ENCODE results near the gene VPS72.

Gene VPS72, protein sequence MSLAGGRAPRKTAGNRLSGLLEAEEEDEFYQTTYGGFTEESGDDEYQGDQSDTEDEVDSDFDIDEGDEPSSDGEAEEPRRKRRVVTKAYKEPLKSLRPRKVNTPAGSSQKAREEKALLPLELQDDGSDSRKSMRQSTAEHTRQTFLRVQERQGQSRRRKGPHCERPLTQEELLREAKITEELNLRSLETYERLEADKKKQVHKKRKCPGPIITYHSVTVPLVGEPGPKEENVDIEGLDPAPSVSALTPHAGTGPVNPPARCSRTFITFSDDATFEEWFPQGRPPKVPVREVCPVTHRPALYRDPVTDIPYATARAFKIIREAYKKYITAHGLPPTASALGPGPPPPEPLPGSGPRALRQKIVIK

DNA sequence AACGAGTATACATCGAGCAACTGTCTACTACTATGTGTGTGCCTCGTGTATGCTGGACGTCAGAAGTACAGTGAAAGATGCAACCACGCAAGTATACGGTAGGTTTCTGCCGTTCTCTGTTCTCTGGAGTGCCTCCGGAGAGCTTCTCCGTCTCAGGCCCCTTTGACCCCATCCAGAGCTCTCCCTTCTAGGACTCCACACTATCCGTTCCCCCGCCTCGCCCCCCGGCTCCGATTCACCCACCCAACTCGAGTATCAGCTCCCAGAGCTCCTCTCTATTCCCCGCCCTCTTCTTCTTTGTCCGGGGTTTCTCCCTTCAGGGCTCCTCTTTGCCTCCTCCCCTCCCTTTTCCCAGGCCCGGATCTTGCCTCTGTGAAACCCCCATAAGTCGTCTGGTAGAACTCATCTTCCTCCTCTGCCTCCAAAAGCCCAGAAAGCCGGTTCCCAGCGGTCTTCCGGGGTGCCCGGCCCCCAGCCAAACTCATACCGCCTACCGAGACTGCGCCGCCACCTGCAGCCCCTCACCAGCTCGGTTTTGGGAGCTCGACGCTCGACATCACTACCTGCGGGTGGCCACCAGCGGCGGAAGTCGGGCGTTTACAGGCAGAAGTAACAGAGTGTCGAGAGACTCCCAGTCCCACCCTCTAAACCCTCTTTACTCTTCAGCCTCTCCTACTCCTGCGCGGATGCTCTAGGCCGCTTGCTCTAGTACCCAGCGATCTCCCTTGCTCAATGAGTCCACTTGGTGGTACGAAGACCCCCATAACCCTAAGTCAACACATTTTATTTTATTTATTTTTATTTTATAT lies at the start of gene VPS72:
VPS72 (minus strand) TSS at position 561 of the 809 bp plus-strand sequence; CDS start at position 485, 76 bp downstream.
- peaks cover 11 to 20% of the 10 kb centered on the region in 2 donors for H3K4me1 ChIP-seq (ENCODE audit: control insufficient read depth in 1 of 2, insufficient read depth in 2 of 2, low read length in 2 of 2)
- H3K9ac ChIP-seq (ENCODE audit: low read depth in 1 of 2, low read length in 2 of 2), result peak within 1 kb of the TSS; percentile 79 to 97
- H3K9me3 ChIP-seq (ENCODE audit: control insufficient read depth in 1 of 2, low read length in 2 of 2), result no peaks in the 10 kb centered on the region
- H3K36me3 ChIP-seq (ENCODE audit: control insufficient read depth in 1 of 2, insufficient read depth in 2 of 2, low read length in 2 of 2), result peaks cover 8 to 10% of the 10 kb centered on the region in 2 donors
- peak within 1 kb of the TSS; percentile 47 for H3K27ac ChIP-seq (ENCODE audit: low read depth, low read length)
- H3K4me3 ChIP-seq (ENCODE audit: low read depth in 1 of 2, low read length in 2 of 2), result peak within 1 kb of the TSS; percentile 89 to 92
- H3K27me3 ChIP-seq (ENCODE audit: control insufficient read depth in 1 of 2, insufficient read depth in 2 of 2, low read length in 2 of 2), result no peaks in the 10 kb centered on the region

DNA sequence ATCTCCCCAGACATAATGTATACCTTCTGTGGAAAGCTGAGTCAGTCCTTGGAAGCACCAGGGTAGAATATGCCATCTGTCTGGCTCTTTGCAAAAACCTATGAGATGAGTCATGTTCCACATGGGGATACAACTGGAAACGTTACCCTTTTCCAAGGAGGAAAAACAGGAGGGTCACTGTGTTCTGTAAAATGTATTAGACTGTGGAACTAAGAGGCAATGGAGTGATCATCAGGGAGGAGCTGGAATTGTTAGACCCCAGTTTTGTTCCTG lies 48.4 kb upstream of the VPS72 start:
- Histone ChIP-seq H3K4me1 (ENCODE audit: control insufficient read depth in 1 of 2, insufficient read depth in 2 of 2, low read length in 2 of 2) (no peaks in the 10 kb centered on the region), H3K36me3 (ENCODE audit: control insufficient read depth in 1 of 2, insufficient read depth in 2 of 2, low read length in 2 of 2) (peaks cover 65 to 93% of the 10 kb centered on the region in 2 donors), H3K9ac (ENCODE audit: low read depth in 1 of 2, low read length in 2 of 2) (no peak overlapping the region), H3K4me3 (ENCODE audit: low read depth in 1 of 2, low read length in 2 of 2) (no peak overlapping the region), H3K27me3 (ENCODE audit: control insufficient read depth in 1 of 2, insufficient read depth in 2 of 2, low read length in 2 of 2) (no peaks in the 10 kb centered on the region), H3K9me3 (ENCODE audit: control insufficient read depth in 1 of 2, low read length in 2 of 2) (no peaks in the 10 kb centered on the region), H3K27ac (ENCODE audit: low read depth, low read length) (no peak overlapping the region)

DNA sequence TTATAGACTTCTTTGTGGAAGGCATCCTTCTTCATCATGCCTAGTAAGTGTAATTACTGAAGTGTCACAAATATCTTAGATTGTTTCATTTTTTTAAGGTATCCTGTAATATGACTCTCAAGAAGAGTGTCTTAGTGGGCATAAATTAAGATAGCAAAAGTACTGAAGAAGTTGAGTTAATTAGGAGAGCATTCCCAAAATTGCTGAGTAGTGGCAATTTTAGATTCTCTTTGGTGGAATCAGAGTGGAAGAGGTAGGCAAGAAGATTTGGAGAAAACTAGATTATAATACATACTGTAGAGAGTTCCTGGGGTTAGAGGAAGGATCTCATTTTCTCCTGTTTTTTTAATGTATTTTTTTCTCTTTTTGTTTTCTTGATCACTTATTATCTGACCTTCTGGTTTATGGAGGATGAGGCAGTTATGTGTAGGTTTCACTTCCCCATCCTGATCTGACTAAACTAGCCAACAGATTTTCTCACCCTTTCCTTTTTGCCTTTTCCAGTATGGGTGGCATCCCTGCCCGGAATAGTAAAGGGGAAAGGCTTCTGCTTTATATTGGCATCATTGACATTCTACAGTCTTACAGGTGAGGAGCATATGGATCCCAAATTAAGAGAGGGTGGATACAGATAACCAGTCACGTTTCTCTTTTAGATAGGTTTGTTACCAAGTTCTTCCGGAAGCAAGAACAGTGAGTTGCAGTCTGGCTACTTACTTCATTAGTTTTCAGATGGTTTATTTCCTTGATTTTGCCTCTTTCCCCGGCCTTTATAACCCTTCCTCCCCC lies 47.9 kb upstream of the VPS72 start:
- Histone ChIP-seq H3K9ac (ENCODE audit: low read depth in 1 of 2, low read length in 2 of 2) (no peak overlapping the region), H3K27me3 (ENCODE audit: control insufficient read depth in 1 of 2, insufficient read depth in 2 of 2, low read length in 2 of 2) (no peaks in the 10 kb centered on the region), H3K4me1 (ENCODE audit: control insufficient read depth in 1 of 2, insufficient read depth in 2 of 2, low read length in 2 of 2) (no peaks in the 10 kb centered on the region), H3K27ac (ENCODE audit: low read depth, low read length) (no peak overlapping the region), H3K9me3 (ENCODE audit: control insufficient read depth in 1 of 2, low read length in 2 of 2) (no peaks in the 10 kb centered on the region), H3K4me3 (ENCODE audit: low read depth in 1 of 2, low read length in 2 of 2) (no peak overlapping the region), H3K36me3 (ENCODE audit: control insufficient read depth in 1 of 2, insufficient read depth in 2 of 2, low read length in 2 of 2) (peaks cover 61 to 88% of the 10 kb centered on the region in 2 donors)

DNA sequence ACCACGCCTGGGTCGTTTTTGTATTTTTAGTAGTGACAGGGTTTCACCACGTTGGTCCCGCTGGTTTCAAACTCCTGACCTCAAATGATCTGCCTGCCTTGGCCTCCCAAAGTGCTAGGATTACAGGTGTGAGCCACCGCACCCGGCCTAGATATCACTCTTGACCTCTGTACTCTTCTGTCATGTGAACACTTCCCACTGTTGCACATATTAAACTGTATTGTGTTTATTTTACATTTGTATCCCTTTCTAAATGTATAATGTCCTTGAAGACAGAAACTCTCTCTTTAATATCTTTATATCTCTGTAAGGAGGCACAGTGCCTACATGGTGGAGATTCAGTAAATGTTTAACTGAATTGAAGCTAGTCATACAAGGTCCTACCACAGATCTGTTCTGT lies 45.2 kb upstream of the VPS72 start:
- H3K4me3 ChIP-seq (ENCODE audit: low read depth in 1 of 2, low read length in 2 of 2), result no peak overlapping the region
- H3K4me1 ChIP-seq (ENCODE audit: control insufficient read depth in 1 of 2, insufficient read depth in 2 of 2, low read length in 2 of 2), result no peaks in the 10 kb centered on the region
- H3K27me3 ChIP-seq (ENCODE audit: control insufficient read depth in 1 of 2, insufficient read depth in 2 of 2, low read length in 2 of 2), result no peaks in the 10 kb centered on the region
- no peak overlapping the region for H3K27ac ChIP-seq (ENCODE audit: low read depth, low read length)
- H3K36me3 ChIP-seq (ENCODE audit: control insufficient read depth in 1 of 2, insufficient read depth in 2 of 2, low read length in 2 of 2), result peaks cover 61 to 89% of the 10 kb centered on the region in 2 donors
- no peaks in the 10 kb centered on the region for H3K9me3 ChIP-seq (ENCODE audit: control insufficient read depth in 1 of 2, low read length in 2 of 2)
- no peak overlapping the region for H3K9ac ChIP-seq (ENCODE audit: low read depth in 1 of 2, low read length in 2 of 2)

DNA sequence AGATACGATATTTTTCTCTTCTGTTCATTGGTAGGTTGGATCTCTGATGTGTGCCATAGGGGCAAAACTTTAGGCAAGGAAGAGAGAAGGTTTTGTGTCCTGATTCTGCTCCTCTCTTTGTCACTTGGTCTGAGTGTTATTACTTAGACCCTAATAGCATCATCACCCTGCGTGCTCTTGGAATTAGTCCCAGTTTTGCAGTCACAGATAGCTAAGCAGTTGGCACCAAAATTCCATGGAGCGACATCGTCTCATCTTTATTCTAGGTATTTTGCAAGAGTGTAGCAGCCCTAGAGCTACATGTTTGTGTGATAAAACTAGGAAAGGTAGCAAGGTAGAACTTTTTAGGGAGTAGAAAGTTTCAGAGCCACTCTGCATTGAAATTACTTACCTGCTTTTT lies 32.1 kb upstream of the VPS72 start:
- Histone ChIP-seq H3K9me3 (ENCODE audit: control insufficient read depth in 1 of 2, low read length in 2 of 2) (no peaks in the 10 kb centered on the region), H3K27ac (ENCODE audit: low read depth, low read length) (no peak overlapping the region), H3K9ac (ENCODE audit: low read depth in 1 of 2, low read length in 2 of 2) (no peak overlapping the region), H3K27me3 (ENCODE audit: control insufficient read depth in 1 of 2, insufficient read depth in 2 of 2, low read length in 2 of 2) (no peaks in the 10 kb centered on the region), H3K36me3 (ENCODE audit: control insufficient read depth in 1 of 2, insufficient read depth in 2 of 2, low read length in 2 of 2) (peaks cover 4 to 39% of the 10 kb centered on the region in 2 donors), H3K4me1 (ENCODE audit: control insufficient read depth in 1 of 2, insufficient read depth in 2 of 2, low read length in 2 of 2) (no peaks in the 10 kb centered on the region), H3K4me3 (ENCODE audit: low read depth in 1 of 2, low read length in 2 of 2) (no peak overlapping the region)

DNA sequence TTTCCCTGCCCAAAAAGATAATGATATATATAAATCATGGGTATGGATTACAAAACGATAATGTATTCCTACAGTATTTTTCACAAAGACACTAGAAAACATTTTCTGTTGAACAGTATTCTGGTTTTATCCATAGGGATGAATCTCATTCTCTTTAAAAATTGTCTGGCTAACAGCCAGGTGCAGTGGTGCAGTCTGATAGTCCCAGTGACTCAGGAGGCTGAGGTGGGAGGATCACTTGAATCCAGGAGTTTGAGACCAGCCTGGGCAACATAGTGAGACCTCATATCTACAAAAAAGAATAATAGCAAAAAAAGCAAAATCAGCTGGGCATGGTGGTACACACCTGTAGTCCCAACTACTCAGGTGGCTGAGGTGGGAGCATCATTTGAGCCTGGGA lies 31.6 kb upstream of the VPS72 start:
- Histone ChIP-seq H3K27ac (ENCODE audit: low read depth, low read length) (no peak overlapping the region), H3K4me3 (ENCODE audit: low read depth in 1 of 2, low read length in 2 of 2) (no peak overlapping the region), H3K27me3 (ENCODE audit: control insufficient read depth in 1 of 2, insufficient read depth in 2 of 2, low read length in 2 of 2) (no peaks in the 10 kb centered on the region), H3K9ac (ENCODE audit: low read depth in 1 of 2, low read length in 2 of 2) (no peak overlapping the region), H3K9me3 (ENCODE audit: control insufficient read depth in 1 of 2, low read length in 2 of 2) (no peaks in the 10 kb centered on the region), H3K36me3 (ENCODE audit: control insufficient read depth in 1 of 2, insufficient read depth in 2 of 2, low read length in 2 of 2) (peaks cover 4 to 38% of the 10 kb centered on the region in 2 donors), H3K4me1 (ENCODE audit: control insufficient read depth in 1 of 2, insufficient read depth in 2 of 2, low read length in 2 of 2) (no peaks in the 10 kb centered on the region)

DNA sequence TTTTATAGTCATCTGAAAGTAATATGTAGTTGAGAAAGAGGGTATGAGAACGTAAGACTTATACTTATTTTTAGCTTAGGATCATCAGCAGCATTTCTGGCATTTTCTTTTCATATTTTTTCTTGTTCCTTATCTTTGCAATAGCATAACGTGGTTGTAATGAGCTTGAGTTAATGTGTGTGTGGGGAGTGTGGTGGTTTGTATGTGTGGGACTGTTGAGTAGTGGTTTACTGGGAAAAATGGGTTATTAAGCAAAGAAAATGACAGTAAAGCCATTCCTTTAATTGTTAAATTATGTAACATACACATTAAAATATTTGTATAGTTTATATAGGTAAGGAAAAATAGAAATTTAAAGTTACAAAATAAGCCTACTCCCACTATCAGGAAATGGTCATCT lies 23.6 kb upstream of the VPS72 start:
- H3K9me3 ChIP-seq (ENCODE audit: control insufficient read depth in 1 of 2, low read length in 2 of 2), result no peaks in the 10 kb centered on the region
- H3K27me3 ChIP-seq (ENCODE audit: control insufficient read depth in 1 of 2, insufficient read depth in 2 of 2, low read length in 2 of 2), result no peaks in the 10 kb centered on the region
- H3K4me3 ChIP-seq (ENCODE audit: low read depth in 1 of 2, low read length in 2 of 2), result no peak overlapping the region
- no peaks in the 10 kb centered on the region for H3K4me1 ChIP-seq (ENCODE audit: control insufficient read depth in 1 of 2, insufficient read depth in 2 of 2, low read length in 2 of 2)
- peaks cover 0 to 34% of the 10 kb centered on the region in 2 donors for H3K36me3 ChIP-seq (ENCODE audit: control insufficient read depth in 1 of 2, insufficient read depth in 2 of 2, low read length in 2 of 2)
- H3K9ac ChIP-seq (ENCODE audit: low read depth in 1 of 2, low read length in 2 of 2), result no peak overlapping the region
- H3K27ac ChIP-seq (ENCODE audit: low read depth, low read length), result no peak overlapping the region

DNA sequence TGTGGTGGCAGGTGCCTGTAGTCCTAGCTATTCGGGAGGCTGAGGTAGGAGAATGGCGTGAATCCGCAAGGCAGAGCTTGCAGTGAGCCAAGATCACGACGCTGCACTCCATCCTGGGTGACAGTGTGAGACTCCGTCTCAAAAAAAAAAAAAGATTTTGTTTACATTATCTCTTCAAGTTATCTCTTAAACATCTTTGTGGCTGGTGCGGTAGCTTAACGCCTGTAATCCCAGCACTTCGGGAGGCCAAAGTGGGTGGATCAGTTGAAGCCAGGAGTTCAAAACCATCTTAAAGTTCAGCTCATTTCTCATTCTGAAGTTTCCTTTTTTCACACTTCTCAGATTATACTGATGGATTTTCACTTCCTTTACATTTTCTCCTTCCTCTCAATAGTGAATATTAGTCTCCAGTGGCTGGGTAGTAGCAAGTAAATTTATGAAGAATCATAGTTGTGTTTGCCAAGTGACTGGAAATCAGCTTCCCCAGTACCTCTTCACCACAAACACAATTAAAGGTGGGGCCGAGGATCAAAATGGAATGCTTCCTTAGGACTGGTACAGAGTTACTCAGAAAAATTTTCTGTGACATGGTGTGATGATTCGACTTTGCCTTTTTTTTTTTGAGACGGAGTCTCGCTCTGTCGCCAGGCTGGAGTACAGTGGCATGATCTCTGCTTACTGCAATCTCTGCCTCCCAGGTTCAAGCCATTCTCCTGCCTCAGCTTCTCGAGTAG lies 22.1 kb upstream of the VPS72 start:
- Histone ChIP-seq H3K9me3 (ENCODE audit: control insufficient read depth in 1 of 2, low read length in 2 of 2) (no peaks in the 10 kb centered on the region), H3K27ac (ENCODE audit: low read depth, low read length) (no peak overlapping the region), H3K4me1 (ENCODE audit: control insufficient read depth in 1 of 2, insufficient read depth in 2 of 2, low read length in 2 of 2) (no peaks in the 10 kb centered on the region), H3K27me3 (ENCODE audit: control insufficient read depth in 1 of 2, insufficient read depth in 2 of 2, low read length in 2 of 2) (no peaks in the 10 kb centered on the region), H3K9ac (ENCODE audit: low read depth in 1 of 2, low read length in 2 of 2) (no peak overlapping the region), H3K4me3 (ENCODE audit: low read depth in 1 of 2, low read length in 2 of 2) (no peak overlapping the region), H3K36me3 (ENCODE audit: control insufficient read depth in 1 of 2, insufficient read depth in 2 of 2, low read length in 2 of 2) (peaks cover 0 to 37% of the 10 kb centered on the region in 2 donors)

DNA sequence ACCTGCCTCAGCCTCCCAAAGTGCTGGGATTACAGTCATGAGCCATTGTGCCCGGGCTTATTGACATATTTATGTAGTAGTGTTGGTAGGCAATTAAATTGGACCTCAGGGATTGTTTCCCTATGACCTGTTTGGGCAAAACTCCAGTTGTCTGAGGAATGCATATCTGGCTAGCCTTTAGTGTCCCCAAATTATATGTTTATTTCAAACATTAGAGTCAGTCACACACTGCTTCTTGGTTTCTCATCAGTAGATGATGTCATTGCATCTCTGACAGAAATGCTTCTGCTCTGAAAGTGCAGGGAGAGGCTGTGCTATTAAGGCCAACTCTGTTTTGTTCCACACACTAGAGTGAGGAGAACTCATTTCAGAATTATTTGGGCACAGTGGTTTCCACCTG lies 20.8 kb upstream of the VPS72 start:
- Histone ChIP-seq H3K36me3 (ENCODE audit: control insufficient read depth in 1 of 2, insufficient read depth in 2 of 2, low read length in 2 of 2) (peaks cover 0 to 44% of the 10 kb centered on the region in 2 donors), H3K4me1 (ENCODE audit: control insufficient read depth in 1 of 2, insufficient read depth in 2 of 2, low read length in 2 of 2) (no peaks in the 10 kb centered on the region), H3K4me3 (ENCODE audit: low read depth in 1 of 2, low read length in 2 of 2) (no peak overlapping the region), H3K9ac (ENCODE audit: low read depth in 1 of 2, low read length in 2 of 2) (no peak overlapping the region), H3K27me3 (ENCODE audit: control insufficient read depth in 1 of 2, insufficient read depth in 2 of 2, low read length in 2 of 2) (no peaks in the 10 kb centered on the region), H3K9me3 (ENCODE audit: control insufficient read depth in 1 of 2, low read length in 2 of 2) (no peaks in the 10 kb centered on the region), H3K27ac (ENCODE audit: low read depth, low read length) (no peak overlapping the region)

Data from duodenal mucosa (tissue), 2 donors.